AG10803 (cell line): ENCODE measurements around the gene RECK.
A peak's percentile ranks its signal among the peaks of the same experiment; 100 is the strongest.

ENCODE experiments used
- DNase-seq: peaks from one replicate; pipeline ENCODE4 v3.0.0; 2010; ENCODE audit warnings: low read depth
- H3K4me3 ChIP-seq: 2 replicates; pipeline ENCODE4 v1.5.1; 2011; ENCODE audit warnings: mild to moderate bottlenecking, low read length, control low read depth
- TF ChIP-seq, protein P1 (sequence below): conservative IDR thresholded peaks from 2 replicates; pipeline ENCODE4 v1.5.1; 2011; ENCODE audit warnings: mild to moderate bottlenecking, low read length, control low read depth, inconsistent platforms

RECK gene

DNA sequence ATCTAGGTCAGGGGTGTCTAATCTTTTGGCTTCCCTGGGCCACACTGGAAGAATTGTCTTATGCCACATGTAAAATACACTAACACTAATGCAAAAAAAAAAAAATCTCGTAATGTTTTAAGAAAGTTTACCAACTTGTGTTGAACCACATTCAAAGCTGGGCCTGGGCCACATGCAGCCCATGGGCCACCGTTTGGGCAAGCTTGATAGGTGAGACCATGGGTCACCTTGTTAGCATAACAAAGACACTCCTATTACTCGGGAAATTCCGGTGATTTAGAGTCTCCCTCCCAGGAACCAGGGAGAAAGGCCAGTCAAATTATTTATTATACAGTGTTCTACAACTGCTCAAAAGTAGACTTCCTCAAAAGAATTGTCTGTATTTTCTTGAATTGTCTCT, 12.7 kb downstream of the RECK start:
- DNase-seq, result no peak
- TF ChIP-seq, protein P1, sequence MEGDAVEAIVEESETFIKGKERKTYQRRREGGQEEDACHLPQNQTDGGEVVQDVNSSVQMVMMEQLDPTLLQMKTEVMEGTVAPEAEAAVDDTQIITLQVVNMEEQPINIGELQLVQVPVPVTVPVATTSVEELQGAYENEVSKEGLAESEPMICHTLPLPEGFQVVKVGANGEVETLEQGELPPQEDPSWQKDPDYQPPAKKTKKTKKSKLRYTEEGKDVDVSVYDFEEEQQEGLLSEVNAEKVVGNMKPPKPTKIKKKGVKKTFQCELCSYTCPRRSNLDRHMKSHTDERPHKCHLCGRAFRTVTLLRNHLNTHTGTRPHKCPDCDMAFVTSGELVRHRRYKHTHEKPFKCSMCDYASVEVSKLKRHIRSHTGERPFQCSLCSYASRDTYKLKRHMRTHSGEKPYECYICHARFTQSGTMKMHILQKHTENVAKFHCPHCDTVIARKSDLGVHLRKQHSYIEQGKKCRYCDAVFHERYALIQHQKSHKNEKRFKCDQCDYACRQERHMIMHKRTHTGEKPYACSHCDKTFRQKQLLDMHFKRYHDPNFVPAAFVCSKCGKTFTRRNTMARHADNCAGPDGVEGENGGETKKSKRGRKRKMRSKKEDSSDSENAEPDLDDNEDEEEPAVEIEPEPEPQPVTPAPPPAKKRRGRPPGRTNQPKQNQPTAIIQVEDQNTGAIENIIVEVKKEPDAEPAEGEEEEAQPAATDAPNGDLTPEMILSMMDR, result no peak
- no peak overlapping the region for H3K4me3 ChIP-seq

DNA sequence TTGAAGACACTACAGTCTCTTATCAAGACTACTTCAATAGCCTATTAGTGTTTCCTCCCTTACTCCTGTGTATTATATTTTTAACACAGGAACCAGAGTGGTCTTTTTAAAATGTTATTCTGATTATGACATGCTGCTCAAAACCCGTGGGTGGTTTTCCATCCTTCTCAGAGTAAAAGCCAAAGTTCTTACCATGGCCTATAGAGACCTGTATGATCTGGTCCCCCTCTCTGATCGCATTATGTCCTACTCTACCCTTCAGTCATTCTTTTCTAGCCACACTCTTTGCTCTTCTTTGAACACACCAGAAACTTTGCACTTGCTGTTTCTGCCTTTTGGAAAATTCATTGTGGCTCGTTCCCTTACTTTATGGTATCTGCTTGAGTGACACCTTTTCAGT, 13.8 kb downstream of the RECK start:
- no peak overlapping the region for H3K4me3 ChIP-seq
- TF ChIP-seq, protein P1, result no peak
- DNase-seq, result no peak

DNA sequence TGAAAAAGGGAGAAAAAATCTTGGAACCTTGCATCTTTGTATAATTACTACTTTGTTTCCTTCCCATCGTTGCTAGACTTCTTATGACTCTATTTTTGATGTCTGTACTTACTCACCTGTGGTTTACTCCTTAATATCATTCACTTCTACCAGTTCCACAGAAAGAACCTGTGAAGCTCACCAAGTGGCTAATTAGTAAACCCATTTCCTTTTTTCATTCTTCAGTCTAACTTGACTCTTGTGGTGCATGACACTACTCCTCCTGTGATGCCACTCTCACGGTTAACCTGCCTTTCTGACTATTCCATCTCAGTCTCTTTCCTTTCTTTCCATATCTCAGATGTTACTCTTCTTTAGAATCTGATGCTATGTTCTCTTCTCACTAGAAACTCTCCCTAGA, 14.6 kb downstream of the RECK start:
- H3K4me3 ChIP-seq, result no peak overlapping the region
- DNase-seq, result no peak
- TF ChIP-seq, protein P1, result no peak

DNA sequence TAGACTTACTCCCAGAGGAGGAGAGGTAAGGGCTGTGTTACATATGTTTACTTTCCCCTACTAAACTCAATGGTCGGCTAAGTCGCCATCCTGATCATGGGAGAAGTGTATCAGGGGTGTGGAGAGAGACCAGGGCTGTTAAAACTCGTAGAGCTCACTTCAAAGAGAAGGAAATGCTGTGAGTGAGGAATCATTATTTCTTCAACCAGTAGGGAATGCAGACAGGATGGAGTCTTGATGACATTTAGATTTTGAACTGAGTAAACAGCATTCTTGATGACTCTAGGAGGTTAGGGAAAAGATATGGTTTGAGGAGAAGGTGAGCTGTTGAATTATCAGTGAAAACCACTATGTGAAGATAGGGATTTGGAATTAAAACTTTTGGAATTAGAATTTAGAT, 17.3 kb downstream of the RECK start:
- TF ChIP-seq, protein P1, result no peak
- DNase-seq, result no peak
- H3K4me3 ChIP-seq, result no peak overlapping the region

DNA sequence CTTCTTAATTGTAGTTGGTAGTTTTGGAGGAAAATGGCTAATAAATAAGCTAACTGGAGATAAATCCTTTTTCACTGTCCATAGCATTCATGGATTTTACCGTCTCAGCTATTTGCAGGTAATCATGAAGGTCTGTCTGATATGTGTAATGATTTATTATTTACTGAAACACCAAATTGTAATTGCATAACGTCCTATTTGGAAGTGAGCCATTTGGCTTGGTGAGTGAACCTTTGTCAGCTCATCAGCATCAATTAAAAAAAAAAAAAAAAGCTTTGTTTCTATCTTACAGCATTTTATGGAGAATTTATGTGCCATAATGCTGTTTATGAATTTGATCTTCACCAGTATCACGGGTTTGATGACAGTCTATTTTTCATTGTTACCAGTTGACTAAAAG, 20.2 kb downstream of the RECK start:
- no peak overlapping the region for H3K4me3 ChIP-seq
- TF ChIP-seq, protein P1, result no peak
- DNase-seq, result no peak

DNA sequence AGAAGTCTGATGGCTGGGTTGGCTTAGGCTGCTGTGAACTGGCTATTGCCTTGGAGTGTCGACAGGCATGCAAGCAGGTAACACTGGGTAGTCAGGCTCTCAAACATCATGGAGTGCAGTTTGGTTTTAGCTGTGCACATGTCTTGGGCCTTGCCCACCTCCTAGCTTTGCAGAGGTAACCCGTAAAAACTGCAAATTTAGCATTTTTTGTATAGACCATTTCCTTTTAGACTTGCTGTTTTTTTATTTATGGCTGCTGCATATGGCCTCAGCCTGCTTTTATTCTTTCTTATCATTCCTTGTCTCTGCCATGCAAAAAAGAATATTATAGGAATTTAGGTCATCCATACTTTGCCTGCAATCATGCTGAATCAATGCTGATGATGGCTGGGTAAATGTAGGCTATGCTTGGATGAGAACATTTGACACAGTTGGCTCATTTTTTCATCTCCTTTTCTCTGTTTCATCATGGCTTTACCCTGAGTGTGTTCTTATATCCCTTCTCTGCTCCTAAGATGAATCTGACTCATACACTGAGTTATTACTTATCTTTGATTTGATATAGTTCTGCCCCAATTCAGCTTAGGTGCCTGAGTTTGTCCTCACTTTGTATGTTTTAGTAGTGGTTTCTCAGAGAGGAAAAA, 27.2 kb downstream of the RECK start:
- TF ChIP-seq, protein P1, result no peak
- DNase-seq, result no peak
- no peak overlapping the region for H3K4me3 ChIP-seq

DNA sequence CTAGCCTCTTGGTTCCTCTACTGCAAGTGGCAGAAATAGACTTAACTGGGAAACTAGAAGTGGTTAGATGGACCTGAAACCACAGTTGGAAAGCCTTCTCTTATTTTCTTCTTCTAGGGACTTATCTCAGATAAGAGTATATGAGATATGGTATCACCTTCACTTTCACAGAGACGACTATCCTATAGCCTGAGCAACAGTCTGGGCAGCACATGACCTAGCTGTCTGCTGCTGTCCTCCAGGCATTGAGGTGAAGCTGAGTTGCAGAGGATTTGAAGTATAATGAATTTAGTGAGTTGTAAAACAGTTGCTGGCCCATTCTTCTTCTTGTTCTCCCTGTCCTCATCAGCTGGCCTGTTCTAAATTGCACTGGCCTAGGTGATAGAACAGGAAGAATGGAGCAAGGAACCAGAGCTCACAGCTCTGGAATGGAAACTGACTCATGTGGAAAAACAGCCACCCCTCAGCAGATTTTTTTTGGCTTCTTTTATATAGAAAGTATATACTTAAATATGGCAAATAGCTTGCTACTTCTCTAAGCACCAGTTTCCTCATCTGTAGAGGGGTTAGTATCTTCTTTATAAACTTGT, 27.8 kb downstream of the RECK start:
- peak; percentile 33 for DNase-seq
- H3K4me3 ChIP-seq, result no peak overlapping the region
- TF ChIP-seq, protein P1, result no peak
